ENCODE measurements around the gene BCLAF3.

- TF ChIP-seq, protein P1, sequence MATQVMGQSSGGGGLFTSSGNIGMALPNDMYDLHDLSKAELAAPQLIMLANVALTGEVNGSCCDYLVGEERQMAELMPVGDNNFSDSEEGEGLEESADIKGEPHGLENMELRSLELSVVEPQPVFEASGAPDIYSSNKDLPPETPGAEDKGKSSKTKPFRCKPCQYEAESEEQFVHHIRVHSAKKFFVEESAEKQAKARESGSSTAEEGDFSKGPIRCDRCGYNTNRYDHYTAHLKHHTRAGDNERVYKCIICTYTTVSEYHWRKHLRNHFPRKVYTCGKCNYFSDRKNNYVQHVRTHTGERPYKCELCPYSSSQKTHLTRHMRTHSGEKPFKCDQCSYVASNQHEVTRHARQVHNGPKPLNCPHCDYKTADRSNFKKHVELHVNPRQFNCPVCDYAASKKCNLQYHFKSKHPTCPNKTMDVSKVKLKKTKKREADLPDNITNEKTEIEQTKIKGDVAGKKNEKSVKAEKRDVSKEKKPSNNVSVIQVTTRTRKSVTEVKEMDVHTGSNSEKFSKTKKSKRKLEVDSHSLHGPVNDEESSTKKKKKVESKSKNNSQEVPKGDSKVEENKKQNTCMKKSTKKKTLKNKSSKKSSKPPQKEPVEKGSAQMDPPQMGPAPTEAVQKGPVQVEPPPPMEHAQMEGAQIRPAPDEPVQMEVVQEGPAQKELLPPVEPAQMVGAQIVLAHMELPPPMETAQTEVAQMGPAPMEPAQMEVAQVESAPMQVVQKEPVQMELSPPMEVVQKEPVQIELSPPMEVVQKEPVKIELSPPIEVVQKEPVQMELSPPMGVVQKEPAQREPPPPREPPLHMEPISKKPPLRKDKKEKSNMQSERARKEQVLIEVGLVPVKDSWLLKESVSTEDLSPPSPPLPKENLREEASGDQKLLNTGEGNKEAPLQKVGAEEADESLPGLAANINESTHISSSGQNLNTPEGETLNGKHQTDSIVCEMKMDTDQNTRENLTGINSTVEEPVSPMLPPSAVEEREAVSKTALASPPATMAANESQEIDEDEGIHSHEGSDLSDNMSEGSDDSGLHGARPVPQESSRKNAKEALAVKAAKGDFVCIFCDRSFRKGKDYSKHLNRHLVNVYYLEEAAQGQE (IDR thresholded peaks at IDR 0.05; ENCODE audit: borderline replicate concordance), result no peak
- TF ChIP-seq, protein P2, sequence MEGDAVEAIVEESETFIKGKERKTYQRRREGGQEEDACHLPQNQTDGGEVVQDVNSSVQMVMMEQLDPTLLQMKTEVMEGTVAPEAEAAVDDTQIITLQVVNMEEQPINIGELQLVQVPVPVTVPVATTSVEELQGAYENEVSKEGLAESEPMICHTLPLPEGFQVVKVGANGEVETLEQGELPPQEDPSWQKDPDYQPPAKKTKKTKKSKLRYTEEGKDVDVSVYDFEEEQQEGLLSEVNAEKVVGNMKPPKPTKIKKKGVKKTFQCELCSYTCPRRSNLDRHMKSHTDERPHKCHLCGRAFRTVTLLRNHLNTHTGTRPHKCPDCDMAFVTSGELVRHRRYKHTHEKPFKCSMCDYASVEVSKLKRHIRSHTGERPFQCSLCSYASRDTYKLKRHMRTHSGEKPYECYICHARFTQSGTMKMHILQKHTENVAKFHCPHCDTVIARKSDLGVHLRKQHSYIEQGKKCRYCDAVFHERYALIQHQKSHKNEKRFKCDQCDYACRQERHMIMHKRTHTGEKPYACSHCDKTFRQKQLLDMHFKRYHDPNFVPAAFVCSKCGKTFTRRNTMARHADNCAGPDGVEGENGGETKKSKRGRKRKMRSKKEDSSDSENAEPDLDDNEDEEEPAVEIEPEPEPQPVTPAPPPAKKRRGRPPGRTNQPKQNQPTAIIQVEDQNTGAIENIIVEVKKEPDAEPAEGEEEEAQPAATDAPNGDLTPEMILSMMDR (IDR thresholded peaks at IDR 0.05; ENCODE audit: poor library complexity, severe bottlenecking), result no peak
- TF ChIP-seq EZH2 (IDR thresholded peaks at IDR 0.05; ENCODE audit: borderline replicate concordance, insufficient read depth, low read length, poor library complexity, severe bottlenecking) (no peak), POLR2AphosphoS5 (IDR thresholded peaks at IDR 0.05) (no peak), RAD21 (conservative IDR thresholded peaks at IDR 0.05) (no peak), TAF1 (IDR thresholded peaks at IDR 0.05; ENCODE audit: low read depth) (no peak)
Observed at GRCh38 chrX:20001588-20001987, 10.7 kb upstream of the BCLAF3 start.

Data from neural cell (in vitro differentiated cells).